ENCODE results near the gene GATA5.

Gene GATA5

DNA sequence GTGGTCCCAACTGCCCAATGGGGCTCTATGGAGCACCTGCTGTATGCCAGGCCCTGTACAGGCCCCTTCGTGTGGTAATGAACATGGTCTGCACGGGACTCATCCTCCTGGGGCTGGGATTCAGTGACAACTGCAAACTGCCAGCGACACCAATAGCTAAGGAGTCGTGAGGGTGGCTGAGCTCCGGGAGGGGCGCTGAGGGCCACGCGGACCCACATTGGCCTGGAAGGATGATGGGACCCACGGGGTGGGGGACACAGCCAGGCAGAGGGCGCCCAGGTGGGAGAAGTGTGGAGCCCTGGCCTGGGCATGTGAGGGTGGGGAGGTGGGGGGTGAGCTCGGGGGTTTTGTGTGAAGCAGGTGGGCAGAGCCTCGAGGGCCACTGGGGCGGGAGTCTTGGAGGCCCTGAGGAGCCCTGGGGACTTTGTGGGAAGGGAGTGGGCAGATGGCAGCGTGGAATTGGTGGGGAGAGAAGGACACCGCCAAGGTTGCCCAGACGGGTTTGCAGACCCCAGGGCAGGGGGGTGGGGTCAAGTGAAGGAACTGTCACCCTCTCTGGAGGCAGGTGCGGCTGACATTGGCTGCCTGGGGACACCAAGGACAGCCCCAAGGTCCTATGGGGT is 22.5 kb downstream of the GATA5 start:
- DNase-seq (ENCODE audit: low read depth): no peak

DNA sequence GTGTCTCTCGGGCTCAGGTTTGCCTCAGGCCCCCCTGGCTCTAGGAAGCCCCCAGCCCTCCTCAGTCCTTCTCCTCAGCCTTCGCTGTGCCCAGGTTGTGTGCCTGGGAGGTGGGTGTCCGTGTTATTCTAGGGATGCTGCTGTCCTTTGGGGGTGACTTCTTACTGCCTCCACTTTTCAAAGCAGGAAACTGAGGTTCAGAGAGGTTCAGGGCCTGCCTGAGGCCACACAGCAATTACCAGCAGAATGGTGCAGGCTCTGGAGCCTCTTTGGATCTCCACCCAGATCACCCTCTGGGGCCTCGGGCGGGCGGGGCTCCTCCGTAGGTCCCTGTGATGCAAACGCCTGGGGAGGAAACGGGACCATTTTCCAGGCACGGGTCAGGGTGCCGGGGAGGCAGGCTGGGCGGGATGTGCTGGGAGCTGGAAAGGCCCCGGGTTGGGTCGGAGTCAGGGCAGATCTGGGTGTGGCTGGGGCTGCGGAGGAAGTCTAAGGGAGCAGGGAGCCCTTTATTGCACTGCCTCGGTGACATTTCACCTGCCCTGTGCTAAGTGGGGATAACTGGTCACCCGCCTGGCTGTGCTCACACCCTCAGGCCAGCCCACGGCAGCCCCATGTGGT is 23.2 kb downstream of the GATA5 start:
- DNase-seq (ENCODE audit: low read depth): no peak

DNA sequence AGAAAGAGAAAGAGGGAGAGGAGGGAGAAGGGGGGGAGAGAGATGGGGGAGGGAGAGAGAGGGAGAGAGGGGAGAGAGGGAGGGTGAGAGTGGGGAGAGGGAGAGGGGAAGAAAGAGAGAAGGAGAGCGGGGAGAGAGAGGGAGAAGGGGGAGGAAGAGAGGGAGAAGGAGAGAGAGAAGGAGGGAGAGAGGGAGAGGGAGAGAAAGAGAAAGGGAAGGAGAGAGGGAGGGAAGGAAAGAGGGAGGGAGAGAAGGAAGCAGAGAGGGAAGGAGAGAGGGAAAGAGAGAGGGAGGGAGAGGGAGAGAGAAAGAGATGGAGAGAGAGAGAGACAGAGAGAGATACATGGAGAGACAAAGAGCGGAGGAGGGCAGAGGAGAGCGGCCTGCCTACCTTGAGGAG is 23.8 kb downstream of the GATA5 start:
- DNase-seq (ENCODE audit: low read depth): no peak

GRCh38 chr20:62451156-62451767 is 24.5 kb downstream of the GATA5 start:
- no peak for DNase-seq (ENCODE audit: low read depth)

- DNase-seq (ENCODE audit: low read depth): no peak
These were observed 25.7 kb downstream of the GATA5 start for GRCh38 chr20:62449951-62450691.

DNA sequence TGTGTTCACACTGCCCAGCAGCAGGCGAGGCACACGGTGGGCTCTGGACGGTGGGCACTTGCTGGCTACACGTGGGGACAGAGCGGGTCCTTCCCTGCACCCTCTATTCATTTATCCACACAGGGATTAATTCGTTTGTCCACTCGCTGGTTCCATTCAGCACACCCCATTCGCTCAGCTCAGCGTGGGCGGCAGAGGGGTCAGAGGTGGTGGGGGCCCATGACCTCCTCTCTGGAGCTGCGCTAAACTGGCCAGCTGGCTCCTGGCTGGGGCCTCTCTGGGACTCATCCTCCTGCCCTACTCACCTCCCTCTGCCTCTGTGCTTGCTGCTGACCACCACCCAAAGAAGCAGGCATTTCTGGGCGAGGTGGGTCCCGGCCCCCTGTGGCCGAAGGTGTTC is 27.0 kb downstream of the GATA5 start:
- no peak for DNase-seq (ENCODE audit: low read depth)

- no peak for DNase-seq (ENCODE audit: low read depth)
These were observed 27.8 kb downstream of the GATA5 start for GRCh38 chr20:62448038-62448437.

DNA sequence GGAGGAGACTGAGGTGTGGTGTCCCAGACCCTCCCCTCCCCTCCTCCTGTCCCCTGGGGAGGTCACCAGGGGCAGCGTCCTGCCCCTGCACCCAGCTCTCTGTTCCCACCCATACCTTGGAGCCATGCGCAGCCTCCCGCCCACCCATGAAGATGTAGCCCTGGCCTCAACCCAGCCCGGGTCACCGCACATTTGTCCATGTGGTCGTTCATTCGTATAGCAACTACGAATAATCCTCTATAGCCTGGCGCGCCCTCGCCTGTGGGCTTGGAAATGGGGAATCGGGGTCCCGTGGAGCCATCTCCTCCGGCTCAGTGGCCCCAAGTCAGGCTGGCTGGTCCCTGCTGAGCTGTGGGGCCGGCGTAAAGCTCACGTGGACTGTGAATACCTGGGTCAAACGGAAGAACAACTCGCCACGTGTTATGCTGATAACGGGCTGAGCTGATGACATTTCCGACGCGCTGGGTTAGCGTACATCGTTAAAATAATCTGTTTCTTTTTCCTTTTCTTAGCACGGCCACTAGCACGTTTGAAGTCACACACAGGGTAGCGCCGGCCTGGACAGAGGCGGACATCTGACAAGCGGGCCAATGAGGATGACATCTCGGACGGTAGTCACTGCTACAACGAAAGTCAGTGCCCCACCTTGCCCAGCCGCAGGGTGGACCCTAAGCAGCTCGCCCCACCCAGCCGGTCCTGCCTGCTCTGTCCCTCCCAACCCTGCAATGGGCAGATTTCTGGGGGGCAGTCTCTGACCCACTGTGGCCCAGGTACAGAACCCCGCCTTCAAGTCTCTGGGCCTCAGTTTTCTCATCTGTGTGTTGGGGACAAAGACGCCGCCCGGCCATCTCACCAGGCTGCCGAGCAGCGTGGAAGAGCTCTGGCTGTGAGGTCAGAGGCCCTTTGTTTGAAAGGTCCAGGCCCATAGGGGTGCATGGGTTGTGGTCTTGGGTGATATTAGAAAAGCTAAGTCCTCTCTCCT is 28.6 kb downstream of the GATA5 start:
- DNase-seq (ENCODE audit: low read depth): no peak

GRCh38 chr20:62446481-62446880 is 29.3 kb downstream of the GATA5 start:
- DNase-seq (ENCODE audit: low read depth): no peak

- no peak for DNase-seq (ENCODE audit: low read depth)
These were observed 30.0 kb downstream of the GATA5 start for GRCh38 chr20:62445553-62446340.

- no peak for DNase-seq (ENCODE audit: low read depth)
These were observed 31.5 kb downstream of the GATA5 start for GRCh38 chr20:62444286-62444685.

DNA sequence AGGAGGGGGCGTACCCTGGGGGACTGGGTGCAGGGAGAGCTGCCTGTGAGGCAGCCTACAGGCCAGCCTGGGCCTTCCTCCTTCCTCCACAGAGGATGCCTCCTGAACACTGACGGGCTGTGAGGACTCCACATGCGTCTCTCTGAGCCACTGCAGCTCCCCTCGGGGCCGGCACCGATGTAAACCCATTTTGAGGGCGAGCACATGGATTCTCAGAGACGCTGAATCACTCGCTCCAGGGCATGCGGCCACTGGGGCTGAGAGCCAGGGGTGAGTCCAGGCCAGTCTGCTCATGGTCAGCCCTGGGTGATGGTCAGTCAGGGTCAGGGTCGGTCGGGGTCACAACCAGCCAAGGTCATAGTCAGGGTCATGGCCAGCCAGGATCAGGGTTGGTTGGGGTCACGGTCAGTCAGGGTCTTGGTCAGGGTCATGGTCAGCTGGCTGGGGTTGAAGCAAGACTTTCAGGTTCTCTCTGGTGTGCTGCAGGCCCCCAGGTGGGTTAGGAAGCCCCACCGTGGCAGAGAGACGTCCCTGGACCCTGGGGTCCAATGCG is 33.7 kb downstream of the GATA5 start:
- no peak for DNase-seq (ENCODE audit: low read depth)

DNA sequence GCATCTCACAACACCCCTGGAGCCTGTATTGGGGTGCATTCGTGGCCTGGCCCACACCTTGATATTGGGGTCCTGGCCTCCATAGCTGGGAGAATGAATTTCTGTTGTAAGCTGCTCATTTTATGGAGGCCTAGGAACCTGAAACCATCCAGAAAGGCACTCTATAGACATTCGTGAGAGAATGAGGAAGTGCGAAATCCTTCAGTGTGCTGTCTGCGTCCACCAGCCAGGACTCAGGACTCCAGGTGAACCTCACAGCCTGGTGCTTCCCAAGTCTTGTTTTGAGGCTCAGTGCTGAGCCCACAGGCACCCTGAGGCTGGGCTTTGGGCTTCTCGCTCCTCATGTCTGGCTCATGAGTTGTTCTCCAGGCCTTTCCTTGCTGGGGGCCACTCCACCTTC is 36.6 kb downstream of the GATA5 start:
- DNase-seq (ENCODE audit: low read depth): no peak

DNA sequence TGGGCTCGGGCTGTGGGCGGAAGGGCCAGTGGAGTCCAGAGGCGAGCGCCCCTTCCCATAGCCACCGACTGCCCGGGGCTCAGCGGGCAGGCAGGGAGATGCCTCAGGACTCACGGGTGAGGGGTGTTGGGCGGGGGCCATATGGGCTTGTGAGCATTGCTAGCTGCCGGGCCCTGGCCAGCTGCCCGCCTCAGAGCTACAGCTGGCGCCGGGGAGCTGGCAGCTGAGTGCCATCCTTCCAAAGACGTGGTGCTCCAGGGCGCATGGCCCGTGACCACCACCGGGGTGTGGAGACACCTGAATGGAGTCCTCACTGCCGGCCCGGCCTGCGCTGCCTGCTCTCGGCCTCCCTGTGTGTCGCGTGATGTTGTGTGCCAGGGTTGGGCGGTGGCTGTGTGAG is 37.9 kb downstream of the GATA5 start:
- no peak for DNase-seq (ENCODE audit: low read depth)

- no peak for DNase-seq (ENCODE audit: low read depth)
These were observed 38.3 kb downstream of the GATA5 start for GRCh38 chr20:62437496-62437895.

- DNase-seq (ENCODE audit: low read depth): no peak
These were observed 39.1 kb downstream of the GATA5 start for GRCh38 chr20:62436692-62437091.

DNA sequence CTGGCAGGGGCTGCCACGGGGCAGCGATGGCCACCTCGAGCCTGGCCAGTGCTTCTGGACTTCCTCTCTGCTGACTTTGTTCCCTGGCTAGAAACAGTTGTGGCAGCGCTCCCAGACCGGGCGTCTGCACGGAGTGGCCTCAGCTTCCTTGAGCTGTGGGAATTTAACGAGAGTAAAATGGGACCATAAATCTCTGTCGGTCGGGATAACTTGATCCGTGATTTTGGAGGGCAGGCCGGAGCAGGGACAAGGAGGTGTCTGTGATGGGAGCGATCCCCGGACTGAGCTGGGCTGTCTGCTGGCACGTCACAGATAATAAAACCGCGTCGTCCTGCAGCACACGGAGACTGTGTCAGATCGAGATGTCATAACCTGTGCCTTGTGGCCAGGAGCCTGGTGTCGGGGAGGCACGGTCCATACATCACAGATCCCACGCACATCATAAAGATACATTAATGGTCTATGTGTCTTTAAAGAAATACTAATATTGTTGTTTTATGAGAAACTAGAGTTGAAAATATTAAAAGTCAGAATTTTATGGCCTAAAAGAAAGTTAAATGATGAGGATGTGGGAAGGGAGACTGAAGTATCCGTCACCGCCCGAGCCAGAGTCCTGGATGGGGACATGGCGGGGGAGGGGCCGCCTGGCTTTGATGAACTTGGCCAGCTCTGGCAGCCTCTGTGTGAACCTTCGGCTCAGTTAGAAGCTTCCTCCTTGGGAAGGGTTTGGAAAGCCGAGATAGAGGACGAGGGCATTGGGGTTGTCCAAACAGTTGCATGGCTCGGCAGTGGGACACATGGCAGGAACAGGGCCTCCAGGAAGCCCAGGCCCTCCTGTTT is 41.9 kb downstream of the GATA5 start:
- DNase-seq (ENCODE audit: low read depth): no peak

DNA sequence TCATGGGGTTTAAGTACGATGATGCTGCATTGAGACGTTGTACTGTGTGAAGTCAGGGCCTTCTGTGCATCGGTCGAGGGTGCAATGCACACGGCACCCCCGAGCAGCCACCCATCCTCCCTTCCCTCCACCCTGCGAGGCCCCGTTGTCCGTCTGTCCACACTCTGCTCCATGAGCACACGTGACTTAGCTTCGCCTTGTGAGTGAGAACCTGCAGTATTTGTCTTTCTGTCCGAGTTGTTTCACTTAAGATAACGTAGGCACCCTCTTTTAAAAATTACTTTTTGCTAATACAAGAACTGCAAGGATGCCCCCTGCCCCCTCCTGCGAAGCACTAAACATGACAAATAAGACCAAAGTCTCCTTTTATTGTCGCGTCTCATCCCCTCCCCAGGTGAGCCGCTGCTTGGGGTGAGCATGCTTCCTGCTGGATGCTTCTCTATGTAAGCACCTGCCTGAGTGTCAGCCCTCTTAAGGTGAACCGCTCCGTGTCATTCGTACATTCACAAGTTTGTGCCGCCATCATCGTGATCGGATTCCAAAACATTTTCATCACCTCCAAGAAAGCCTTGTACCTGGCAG is 44.8 kb downstream of the GATA5 start:
- DNase-seq (ENCODE audit: low read depth): no peak

DNA sequence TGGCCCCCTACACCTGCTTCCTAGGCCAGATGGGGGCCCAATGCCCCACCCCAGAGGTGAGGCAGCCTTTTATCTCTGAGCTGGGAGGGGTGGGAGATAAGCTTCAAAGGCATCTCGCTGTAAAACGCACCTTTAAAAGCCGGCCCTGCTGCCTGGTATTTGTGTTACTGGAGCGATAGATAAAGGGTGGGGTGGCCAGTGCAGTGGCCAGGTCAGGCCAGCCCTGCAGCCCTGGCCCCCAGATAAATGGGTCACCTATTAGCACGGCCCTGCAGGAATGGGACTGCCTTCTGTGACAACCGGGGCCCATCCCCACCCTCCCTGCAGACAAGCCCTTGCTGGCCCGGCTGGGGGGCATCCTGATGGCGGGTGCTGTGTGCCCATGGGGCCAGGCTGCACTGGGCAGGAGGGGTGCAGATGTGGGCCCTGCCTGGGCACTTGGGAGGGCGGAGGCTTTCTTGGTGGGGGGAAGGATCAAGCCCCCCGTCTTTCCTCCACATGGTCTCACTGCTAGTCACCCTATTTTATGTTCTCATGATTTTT is 45.4 kb downstream of the GATA5 start:
- DNase-seq (ENCODE audit: low read depth): no peak

Measured in activated T-helper 1 cell treated with Interleukin-2 at 50 U/mL for 16 hours (primary cell).